GM18861 (cell line): ENCODE results near the gene ZNF19.
"Not testable (repeated sequence)": the region's sequence is repeated elsewhere in the genome, so short reads cannot be mapped to it uniquely, and the experiment has no call there.

Source experiments
- ATAC-seq: cut with Tn5 transposase; IDR thresholded peaks from one replicate; pipeline ENCODE4 v1.9.1; 2021; ENCODE audit not compliant: unreplicated experiment

ZNF19 gene

DNA sequence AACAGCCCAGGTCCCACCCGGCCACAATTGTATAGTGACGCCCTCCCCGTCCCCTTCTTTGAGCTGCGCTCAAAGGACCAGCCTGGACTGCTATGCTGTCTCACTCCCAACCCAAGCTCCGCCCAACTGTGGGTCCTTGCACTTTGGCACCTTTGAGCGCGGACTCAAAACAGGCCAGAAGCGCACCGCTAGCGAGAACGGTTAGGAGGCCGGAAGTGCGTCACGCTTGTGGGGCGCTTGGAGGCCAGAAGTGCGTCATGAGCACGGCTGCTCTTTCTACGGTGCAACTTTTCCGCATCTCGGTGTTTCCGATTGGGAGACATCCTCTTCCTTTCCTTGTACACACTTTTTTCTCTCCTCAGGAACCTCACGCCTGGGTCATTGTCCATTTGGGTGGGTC lies at the start of gene ZNF19:
Gene ZNF19, minus strand, starts transcription at position 203 of the 400 bp plus-strand sequence. CDS start 7,210 bp downstream, outside the sequence.
- ATAC-seq: no peak

DNA sequence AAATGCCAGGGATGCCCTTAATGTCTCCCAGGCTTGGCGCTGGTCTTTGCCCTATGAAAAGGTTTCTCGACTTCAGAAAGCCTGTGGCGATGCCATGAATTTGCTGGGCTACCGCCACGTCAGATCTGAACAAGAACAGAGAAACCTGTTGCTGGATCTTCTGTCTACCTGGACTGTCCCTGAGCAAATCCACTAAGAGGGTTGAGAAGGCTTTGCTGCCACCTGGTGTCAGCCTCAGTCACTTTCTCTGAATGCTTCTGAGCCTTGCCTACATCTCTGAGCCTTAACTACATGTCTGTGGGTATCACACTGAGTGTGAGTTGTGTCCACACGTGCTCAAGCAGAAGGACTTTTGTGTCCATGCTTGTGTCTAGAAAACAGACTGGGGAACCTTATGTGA lies 48.5 kb upstream of the ZNF19 start:
- ATAC-seq: no peak

DNA sequence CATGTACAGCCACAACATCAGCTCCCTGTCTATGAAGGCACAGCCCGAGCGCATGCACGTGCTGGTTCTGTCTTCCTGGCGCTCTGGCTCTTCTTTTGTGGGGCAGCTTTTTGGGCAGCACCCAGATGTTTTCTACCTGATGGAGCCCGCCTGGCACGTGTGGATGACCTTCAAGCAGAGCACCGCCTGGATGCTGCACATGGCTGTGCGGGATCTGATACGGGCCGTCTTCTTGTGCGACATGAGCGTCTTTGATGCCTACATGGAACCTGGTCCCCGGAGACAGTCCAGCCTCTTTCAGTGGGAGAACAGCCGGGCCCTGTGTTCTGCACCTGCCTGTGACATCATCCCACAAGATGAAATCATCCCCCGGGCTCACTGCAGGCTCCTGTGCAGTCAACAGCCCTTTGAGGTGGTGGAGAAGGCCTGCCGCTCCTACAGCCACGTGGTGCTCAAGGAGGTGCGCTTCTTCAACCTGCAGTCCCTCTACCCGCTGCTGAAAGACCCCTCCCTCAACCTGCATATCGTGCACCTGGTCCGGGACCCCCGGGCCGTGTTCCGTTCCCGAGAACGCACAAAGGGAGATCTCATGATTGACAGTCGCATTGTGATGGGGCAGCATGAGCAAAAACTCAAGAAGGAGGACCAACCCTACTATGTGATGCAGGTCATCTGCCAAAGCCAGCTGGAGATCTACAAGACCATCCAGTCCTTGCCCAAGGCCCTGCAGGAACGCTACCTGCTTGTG lies 47.8 kb upstream of the ZNF19 start:
- no peak for ATAC-seq

DNA sequence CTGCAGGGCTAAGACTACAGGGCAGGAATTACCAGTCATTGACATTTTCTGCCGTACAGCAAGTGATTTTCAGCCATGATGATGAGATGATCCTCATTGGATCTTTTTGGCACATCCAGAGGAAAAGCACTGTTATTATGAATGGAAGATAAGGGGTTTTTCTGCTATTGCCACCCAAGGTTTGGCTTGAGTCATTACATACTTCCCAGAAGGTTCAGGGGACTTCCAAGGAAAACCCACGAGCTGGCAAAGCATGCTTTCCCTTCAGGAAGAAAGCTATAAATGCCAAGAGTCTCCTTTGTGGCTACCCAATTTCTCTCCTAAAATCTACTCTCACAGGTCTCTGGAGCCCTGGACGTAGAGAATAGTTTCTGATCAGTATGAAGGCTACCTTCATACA lies 43.2 kb upstream of the ZNF19 start:
- no peak for ATAC-seq

DNA sequence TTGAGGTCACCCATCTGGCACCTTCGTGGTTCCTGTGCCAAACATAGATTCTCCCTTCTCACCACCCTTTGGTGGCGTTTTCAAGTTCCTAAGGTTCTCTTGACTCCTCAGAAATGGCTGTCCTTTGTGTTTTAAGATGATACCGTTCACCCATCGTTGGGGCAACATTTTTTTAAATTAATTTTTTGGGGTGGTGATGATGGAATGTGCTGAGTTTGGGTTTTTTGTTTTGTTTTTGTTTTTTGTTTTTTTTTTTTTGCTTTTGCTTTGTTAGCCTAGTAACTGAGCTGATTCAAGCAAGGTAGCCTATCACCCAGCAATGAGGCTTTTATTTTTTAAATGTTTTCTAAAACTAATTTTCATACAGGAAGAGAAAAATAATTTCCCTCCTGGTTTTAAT lies 39.7 kb upstream of the ZNF19 start:
- no peak for ATAC-seq

DNA sequence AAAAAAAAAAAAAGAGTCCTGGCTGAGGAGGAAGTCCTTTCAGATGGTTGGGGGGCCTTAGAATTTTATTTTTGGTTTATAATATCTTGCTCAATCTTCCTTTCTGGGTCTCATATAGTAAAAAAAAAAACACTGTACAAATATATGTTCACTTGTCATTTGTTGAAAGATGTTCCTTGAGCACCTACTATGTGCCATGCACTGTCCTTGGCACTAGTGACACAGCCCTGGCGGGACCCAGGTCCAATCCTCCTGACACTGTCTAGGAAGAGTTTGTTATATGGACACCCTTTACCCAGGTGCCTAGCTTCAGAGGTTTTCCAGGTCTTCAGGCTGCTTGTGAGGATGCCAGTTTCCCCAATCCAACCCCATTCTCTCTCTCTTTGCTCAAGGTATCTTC lies 39.1 kb upstream of the ZNF19 start:
- ATAC-seq: no peak

DNA sequence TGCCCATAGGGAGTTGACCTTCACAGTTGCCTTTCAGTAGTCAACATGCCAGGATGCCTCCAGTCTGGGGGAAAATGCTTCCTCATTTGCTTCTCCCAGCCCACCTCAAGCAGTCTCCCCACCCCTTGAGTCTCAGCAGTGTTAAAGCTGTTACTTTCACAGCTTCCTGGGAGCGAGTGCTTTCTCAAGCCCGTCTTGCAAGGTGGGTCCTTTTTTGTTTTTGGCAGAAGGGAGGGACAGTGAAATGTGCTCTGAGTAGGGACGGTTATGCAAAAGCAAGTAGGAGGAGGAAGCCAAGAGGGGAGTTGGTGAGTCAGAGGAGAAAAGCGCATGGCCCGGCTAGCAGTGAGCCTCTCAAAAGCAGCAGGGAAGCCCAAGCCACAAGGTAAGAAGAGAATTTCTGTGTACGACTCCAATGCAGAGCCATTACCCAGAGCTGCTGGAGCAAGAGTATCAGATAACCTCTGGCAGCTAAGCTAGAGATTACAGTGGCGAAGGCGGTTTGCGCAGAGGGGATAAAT lies 37.0 kb upstream of the ZNF19 start, which contains the start of gene CHST4:
Gene CHST4, plus strand, starts transcription at position 316 of the 521 bp plus-strand sequence. CDS start 10,252 bp downstream, outside the sequence.
- no peak for ATAC-seq

DNA sequence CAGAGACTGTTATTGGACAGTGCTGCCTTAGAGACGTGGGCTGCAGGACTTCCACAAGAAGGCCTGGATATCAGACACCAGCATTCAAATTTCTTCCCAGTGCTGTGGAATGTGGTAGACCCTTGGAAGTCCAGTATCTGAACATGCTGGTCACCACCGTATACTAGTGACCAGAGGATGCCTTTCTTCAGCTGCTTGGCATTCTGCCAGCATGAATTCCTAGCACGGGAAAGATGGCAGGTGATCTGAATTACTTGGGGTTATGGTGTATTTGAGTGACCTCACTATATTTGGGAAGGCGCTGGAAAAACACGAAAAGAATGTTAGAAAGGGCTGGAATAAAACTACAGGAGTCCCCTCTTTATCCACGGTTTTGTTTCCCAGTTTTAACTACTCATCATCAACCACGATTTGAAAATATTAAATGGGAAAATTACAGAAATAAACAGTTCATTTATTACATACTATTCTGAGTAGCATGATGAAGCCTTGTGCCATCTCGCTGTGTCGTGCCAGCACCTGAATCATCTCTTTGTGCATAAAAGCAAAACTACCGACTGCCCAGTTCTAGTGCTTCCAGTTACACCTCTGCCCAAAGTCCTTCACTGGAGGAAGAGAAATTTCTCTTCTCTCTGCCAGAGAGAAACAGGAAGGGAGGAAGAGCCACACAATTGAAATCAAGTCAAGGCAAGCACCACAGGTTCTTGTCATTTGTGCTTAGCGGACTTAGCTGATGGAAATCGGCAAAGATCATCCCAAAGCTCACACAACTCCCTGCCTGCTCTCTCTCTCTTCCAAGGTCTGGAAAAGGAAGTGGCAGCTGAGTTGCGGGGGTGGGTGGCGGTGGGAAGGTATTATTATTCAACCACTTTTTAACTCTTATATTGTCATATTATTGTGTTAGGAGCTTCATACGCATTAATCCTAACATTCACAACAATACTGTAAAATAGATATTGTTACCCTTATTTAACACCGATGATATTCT lies 35.7 kb upstream of the ZNF19 start:
- ATAC-seq: no peak

DNA sequence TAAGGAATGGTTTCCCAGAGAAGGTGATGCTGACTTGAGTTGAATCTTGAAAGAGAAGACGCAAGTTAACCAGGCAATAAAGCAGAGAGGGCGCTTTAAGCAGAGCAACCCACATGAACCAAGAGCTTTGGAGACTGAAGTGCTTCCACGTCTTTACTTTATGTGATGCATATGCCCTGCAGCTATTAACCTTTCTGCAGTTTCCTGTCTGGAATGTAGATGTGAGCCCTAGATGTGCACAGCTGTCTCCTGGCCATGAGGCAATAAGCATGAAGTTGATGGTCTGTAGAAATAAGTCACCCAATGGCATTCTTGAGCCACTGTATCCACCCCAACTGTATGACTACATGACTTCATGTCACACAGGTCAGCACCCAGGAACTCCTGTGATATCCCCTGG lies 31.4 kb upstream of the ZNF19 start:
- no peak for ATAC-seq

DNA sequence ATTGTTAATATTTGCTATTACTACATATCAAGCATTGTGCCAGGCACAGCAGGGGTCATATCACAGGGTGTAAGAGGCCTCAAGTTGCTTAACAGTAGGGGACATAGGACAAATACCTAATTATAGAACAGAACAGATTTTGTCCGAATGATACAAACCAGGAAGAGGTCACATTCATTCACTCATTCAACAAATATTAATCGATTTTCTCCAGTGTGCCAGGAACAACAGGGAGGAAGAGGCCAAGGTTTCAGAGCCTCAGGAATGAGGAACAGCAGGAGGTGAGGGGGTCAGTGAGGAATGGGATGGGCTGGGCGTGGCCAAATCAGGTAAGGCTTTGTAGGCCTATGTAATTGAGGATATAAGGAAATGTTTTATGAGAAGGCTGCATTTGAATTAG lies 25.9 kb upstream of the ZNF19 start:
- ATAC-seq: no peak

DNA sequence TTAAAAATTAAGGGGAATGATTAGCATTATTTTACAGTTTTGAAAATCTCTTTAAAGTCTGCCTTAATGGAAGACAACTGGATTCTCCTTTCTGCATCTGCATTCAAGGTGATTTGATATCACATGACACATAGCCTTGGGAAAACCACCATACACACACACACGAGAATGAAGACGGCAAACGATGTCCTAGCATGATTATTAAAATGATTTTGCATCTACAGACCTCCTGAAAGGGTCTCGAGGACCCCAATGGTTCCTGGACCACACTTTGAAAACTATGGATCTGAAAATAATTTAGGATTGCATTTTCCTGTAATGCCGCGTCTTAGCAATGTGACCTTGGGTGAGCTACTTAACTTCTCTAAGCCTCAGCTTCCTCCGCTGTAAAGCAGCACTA lies 25.4 kb upstream of the ZNF19 start:
- no peak for ATAC-seq

DNA sequence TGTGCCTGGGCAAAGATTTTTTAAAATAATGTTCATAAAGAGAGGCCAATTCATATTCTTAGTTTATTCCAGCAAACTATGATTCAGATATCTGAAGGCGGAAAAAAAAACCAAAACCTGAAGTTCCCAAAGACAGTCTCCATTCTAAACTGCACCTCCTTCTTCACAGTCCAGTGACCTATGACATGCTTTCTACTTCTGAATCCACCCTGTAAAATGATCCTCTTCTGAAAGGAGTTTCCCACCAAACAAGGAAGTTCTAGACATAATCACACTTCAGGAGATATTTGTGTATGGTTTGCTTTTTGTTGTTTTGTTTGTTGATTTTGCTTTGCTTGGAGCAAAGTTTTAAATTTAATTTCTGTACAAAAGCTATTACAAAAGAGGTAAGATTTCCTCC lies 24.2 kb upstream of the ZNF19 start:
- no peak for ATAC-seq

DNA sequence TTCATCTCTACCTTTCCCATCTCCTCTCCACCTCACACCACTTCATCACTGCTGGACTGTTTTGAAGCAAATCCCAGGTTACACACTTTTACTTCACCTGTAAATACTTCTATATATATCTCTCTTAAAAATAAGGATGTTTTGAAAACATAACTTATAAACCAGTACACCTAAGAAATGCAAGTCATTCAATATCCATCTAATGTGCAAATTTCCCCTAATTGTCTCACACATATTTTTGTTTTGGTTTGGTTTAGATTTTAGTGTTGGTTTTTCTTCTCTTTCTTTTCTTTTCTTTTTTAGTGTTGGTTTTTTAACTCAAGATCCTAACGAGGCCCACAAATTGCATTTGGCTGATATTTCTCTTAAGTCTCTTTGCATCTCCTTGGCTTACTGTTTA lies 17.9 kb upstream of the ZNF19 start:
- ATAC-seq: no peak

DNA sequence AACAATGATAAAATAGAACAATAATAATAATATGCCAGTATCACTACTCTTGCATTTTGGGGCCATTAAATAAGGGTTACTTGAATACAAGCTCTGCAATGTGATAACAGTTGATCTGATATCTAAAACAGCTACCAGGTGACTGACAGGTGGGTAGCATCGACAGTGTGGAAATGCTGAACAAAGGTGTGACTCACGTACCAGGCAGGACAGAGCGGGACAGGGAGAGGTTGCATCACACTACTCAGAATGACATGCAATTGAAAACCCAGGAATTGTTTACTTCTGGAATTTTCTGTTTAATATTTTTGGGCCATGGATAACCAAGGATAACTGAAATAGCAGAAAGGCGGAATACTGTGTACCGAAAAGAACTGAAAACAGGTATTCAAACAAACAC lies 15.8 kb upstream of the ZNF19 start:
- no peak for ATAC-seq

DNA sequence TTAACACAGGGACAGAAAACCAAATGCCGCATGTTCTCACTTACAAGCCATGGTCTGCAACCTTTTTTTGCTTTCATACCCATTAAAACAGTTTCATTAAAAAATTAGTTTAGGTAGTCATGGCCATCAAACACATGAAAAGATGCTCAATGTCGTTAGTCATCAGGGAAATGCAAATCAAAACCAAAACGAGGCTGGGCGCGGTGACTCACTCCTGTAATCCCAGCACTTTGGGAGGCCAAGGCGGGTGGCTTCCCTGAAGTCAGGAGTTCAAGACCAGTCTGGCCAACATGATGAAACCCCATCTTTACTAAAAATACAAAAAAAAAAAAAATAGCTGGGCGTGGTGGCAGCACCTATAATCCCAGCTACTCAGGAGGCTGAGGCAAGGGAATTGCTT lies 14.9 kb upstream of the ZNF19 start:
- ATAC-seq: not testable (repeated sequence)

DNA sequence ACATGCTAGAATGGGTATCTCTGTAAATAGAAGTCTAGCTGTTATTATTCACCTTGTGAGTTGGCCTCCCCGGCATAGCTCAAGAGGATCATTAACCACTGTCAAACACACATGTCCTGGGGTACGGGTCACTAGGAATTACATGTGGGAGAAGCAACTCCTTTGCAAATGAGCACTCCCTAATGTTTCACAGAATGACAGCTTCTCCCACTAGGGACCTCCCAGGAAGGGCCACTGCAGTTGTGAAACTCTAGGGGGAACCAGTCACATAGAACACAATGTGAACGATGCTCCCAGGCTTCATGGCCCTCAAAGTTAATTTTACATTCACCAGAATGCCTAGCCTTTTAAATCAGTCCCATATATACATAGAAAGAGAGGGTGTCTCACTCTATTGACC lies 12.4 kb upstream of the ZNF19 start:
- ATAC-seq: no peak

DNA sequence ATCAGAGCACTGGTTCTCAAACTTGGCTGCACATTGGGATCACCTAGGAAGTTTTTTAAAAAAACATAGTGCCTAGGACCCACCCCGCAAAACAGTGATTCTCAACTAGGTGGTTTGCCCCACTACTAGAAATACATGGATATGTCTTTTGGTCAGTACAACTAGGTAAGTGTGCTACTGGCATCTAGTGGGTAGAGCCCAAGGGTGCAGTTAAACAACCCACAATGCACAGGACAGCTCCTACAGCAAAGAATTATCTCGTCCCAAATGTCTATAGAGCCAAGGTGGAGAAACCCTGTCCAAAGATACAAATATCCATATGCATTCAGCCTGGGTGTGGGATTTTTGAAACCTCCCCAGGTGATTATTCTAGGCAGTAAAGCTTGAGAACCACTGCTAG lies 11.8 kb upstream of the ZNF19 start:
- ATAC-seq: no peak

DNA sequence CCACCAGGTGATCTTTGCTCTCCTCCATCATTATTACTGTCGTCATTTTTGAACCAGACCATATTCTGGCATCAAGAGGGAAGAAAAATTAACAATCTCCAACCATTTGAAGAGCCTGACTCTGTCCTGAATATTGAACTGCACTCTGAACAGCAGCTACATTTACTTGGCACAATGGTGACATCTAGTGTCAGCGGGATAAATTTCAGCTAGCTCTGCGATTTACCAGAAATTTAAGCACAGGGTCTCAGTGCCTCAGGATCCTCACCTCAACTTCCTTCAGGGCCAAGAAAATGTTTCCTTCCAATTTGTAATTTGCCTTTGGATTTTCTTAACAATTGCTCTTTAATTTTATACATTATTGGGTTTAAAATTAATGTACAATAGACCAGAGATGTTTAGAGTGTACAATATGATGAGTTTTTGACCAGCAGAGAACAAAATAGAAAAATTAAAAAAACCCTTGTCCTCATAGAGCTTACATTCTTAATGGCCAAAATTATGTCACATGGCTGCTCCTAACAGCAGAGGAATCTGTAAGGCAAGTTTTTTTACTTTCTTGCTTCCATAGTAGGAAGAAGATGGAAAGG lies 10.7 kb upstream of the ZNF19 start:
- ATAC-seq: peak; percentile 70

DNA sequence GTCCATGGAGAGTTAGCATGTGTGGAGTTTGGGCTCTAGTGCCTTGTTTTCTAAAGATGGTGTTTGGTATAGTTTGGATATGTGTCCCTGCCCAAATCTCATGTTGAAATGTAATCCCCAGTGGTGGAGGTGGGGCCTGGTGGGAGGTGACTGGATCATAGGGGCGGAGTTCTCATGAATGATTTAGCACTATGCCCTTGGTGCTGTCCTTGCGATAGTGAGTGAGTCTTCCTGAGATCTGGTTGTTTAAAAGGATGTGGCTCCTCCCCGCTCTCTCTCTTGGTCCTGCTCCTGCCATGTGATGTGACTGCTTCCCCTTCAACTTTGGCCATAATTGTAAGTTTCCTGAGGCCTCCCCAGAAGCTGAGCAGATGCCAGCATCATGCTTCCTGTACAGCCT lies 8.9 kb upstream of the ZNF19 start:
- no peak for ATAC-seq

DNA sequence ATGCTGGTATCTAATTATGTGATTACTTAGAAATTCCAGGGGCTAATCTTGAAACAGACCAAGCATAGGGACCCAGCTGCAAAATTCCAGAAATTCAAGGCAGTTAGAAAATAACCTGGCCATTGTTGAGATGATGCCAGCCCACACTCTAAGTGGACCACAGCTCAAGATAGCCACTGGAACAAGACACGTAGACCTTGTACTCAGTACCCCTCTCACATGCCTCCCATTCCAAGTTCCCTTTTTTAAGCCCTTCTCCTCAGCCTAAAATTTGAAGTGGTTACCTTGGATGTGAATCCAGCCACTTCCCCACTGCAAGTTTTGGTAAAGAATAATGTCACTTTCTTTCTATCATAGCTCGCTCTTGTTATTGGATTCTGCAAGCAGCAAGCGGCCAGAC lies 4.1 kb upstream of the ZNF19 start:
- no peak for ATAC-seq

DNA sequence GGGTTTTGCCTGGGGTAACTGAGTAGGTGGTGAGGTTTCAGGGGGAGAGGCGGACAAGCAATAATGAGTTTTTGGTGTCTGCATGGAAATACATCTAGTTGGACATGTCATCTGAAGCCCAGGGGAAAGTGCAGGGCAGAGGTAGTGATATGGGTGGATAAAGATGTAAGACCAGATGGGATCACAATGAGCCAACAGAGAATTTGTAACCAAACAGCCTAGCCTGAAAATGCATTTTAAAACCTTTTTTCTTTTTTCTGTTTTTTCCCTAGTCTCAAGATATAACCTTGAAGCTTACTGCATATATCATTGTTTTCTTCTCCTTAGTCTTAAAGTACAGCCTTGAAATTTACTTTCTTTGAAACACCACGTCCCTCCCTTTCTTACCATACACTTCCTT lies 3.7 kb upstream of the ZNF19 start:
- ATAC-seq: no peak
